ENCODE data around the gene LEO1. TPM values are rescaled to one million over a fixed set of nuclear protein-coding genes. Genes with fewer than 3 reads are reported as not detected.

Gene LEO1
- total RNA-seq, 3 donors from 2014 or later (not counting 1 experiment from before 2014, with no cell fraction given), result 13.2 to 19.5 (median 16.0) TPM

DNA sequence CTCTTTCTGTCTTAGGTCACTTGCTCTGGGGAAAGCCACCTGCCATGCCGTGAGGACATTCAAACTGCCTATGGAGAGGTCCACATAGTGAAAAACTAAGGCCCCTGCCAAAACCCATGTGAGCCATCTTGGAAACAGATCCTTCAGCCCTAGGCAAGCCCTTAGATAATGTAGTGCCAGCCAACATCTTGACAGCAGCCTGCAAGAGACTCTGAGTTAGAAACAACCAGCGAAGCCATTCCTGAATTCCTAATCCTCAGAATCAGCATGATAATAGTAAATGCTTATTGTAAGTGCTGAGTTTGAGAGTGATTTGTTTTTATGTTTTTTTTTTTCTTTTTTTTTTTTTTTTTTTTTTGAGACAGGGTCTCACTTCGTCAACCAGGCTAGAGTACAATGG lies 40.6 kb downstream of the LEO1 start:
- Histone ChIP-seq H3K27me3 (ENCODE audit: control insufficient read depth, insufficient read depth, low read length) (no peaks in the 10 kb centered on the region), H3K27ac (ENCODE audit: low read length) (no peak overlapping the region), H3K36me3 (ENCODE audit: control insufficient read depth, insufficient read depth, low read length) (peaks cover 14% of the 10 kb centered on the region), H3K9me3 (ENCODE audit: control insufficient read depth, insufficient read depth, low read length) (no peaks in the 10 kb centered on the region), H3K4me3 (ENCODE audit: low read length) (no peak overlapping the region), H3K4me1 (ENCODE audit: control insufficient read depth, insufficient read depth, low read length) (peaks cover 1% of the 10 kb centered on the region)
- ATAC-seq (no peak), DNase-seq (no peak)
- H3K4me1 Mint-ChIP-seq, result no peaks in the 10 kb centered on the region
- H3K4me3 Mint-ChIP-seq, result no peak overlapping the region
- no peak overlapping the region for H3K27ac Mint-ChIP-seq
- intact Hi-C loops (cut with micrococcal nuclease), result no loop called here
- H3K9me3 Mint-ChIP-seq, result no peaks in the 10 kb centered on the region
- H3K27me3 Mint-ChIP-seq (ENCODE audit: low read depth in 2 of 2), result no peaks in the 10 kb centered on the region
- no peaks in the 10 kb centered on the region for H3K36me3 Mint-ChIP-seq
- 93% methylated on average over 3 of the region's 3 CpGs for WGBS (ENCODE audit: insufficient coverage)
- TF ChIP-seq, protein P1, sequence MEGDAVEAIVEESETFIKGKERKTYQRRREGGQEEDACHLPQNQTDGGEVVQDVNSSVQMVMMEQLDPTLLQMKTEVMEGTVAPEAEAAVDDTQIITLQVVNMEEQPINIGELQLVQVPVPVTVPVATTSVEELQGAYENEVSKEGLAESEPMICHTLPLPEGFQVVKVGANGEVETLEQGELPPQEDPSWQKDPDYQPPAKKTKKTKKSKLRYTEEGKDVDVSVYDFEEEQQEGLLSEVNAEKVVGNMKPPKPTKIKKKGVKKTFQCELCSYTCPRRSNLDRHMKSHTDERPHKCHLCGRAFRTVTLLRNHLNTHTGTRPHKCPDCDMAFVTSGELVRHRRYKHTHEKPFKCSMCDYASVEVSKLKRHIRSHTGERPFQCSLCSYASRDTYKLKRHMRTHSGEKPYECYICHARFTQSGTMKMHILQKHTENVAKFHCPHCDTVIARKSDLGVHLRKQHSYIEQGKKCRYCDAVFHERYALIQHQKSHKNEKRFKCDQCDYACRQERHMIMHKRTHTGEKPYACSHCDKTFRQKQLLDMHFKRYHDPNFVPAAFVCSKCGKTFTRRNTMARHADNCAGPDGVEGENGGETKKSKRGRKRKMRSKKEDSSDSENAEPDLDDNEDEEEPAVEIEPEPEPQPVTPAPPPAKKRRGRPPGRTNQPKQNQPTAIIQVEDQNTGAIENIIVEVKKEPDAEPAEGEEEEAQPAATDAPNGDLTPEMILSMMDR (IDR thresholded peaks at IDR 0.05), result no peak

DNA sequence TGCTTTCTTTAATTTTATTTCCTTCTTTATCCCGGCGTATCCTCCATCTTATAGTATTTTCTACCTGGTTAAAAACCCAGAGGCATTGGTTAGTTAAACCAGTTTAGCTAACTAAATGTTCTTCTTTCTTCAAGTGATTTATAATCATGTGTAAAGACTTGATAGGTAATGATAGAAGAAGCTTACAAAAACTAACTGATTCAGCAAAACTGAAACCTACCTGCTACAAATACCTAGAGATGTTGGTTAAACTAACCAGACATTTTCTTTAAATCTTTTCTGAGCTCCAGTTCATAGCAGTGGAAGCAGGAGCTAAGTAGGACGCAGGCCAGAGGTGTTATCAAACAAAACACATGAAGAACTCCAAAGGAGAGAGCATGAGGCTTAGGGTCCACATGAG lies 44.8 kb downstream of the LEO1 start:
- TF ChIP-seq, protein P1 (IDR thresholded peaks at IDR 0.05), result no peak
- no peaks in the 10 kb centered on the region for H3K4me1 Mint-ChIP-seq
- Histone ChIP-seq H3K4me1 (ENCODE audit: control insufficient read depth, insufficient read depth, low read length) (no peaks in the 10 kb centered on the region), H3K4me3 (ENCODE audit: low read length) (no peak overlapping the region), H3K9me3 (ENCODE audit: control insufficient read depth, insufficient read depth, low read length) (no peaks in the 10 kb centered on the region), H3K27me3 (ENCODE audit: control insufficient read depth, insufficient read depth, low read length) (no peaks in the 10 kb centered on the region), H3K27ac (ENCODE audit: low read length) (no peak overlapping the region), H3K36me3 (ENCODE audit: control insufficient read depth, insufficient read depth, low read length) (peaks cover 32% of the 10 kb centered on the region)
- DNase-seq (no peak), ATAC-seq (no peak)
- H3K27me3 Mint-ChIP-seq (ENCODE audit: low read depth in 2 of 2), result no peaks in the 10 kb centered on the region
- no peak overlapping the region for H3K4me3 Mint-ChIP-seq
- H3K9me3 Mint-ChIP-seq, result no peaks in the 10 kb centered on the region
- no peaks in the 10 kb centered on the region for H3K36me3 Mint-ChIP-seq
- H3K27ac Mint-ChIP-seq, result peak overlapping the region in 1 of 2 donors; percentile 47
- 98% methylated on average over 3 of the region's 3 CpGs for WGBS (ENCODE audit: insufficient coverage)
- intact Hi-C loops (cut with micrococcal nuclease), result no loop called here

DNA sequence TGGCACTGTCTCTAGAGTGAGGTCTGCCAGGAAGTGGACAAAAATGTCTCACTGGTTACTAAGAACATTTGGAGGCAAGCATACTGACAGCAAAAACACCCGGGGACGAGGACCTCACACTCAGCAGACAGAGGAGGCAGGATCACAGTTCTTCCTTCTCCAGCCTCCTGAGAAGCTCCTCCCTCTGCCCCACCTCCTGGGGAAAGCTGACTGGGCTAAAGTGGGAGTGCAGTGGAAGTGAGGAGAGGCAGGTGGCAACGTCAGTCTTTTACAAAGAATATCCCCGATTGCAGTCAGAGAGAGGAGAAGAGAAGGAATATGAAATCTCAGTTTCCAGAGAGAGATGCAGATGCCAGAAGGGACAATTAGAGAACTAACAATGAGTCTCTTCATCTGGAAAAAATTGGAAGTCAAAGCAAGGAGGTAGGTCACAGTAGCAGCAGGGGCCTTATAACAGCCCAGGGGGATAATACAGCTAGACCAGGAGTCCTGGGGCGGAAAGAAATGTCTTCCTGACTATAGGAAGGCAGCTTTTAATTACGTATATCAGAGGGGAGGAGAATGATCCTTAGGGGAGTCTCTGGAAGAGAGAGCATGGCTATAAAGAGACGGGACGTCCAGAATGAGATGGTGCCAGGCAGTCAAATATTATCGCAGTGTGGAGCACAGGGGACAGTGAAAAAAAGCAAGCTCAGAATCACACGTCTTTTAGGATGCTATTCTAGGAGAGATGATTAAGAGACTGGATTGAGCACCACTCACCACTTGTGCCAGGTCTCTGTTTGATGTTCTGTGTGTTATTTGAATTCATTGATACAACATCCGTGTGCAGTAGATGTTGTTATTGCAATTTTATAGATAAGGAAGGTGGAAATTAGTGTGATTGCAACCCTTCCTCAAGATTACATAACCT lies 47.2 kb downstream of the LEO1 start:
- peaks cover 6% of the 10 kb centered on the region for H3K36me3 Mint-ChIP-seq

More for the DNA sequence above, 47.2 kb downstream of the LEO1 start:
- intact Hi-C loops (cut with micrococcal nuclease), result no loop called here
- Histone ChIP-seq H3K27me3 (ENCODE audit: control insufficient read depth, insufficient read depth, low read length) (no peaks in the 10 kb centered on the region), H3K4me1 (ENCODE audit: control insufficient read depth, insufficient read depth, low read length) (no peaks in the 10 kb centered on the region), H3K4me3 (ENCODE audit: low read length) (no peak overlapping the region), H3K9me3 (ENCODE audit: control insufficient read depth, insufficient read depth, low read length) (no peaks in the 10 kb centered on the region), H3K27ac (ENCODE audit: low read length) (no peak overlapping the region), H3K36me3 (ENCODE audit: control insufficient read depth, insufficient read depth, low read length) (peaks cover 32% of the 10 kb centered on the region)
- H3K27me3 Mint-ChIP-seq (ENCODE audit: low read depth in 2 of 2), result no peaks in the 10 kb centered on the region
- WGBS (ENCODE audit: insufficient coverage), result 96% methylated on average over 10 of the region's 11 CpGs
- H3K27ac Mint-ChIP-seq, result no peak overlapping the region
- no peak for ATAC-seq
- no peak overlapping the region for H3K4me3 Mint-ChIP-seq
- DNase-seq, result no peak
- H3K9me3 Mint-ChIP-seq, result no peaks in the 10 kb centered on the region
- TF ChIP-seq, protein P1 (IDR thresholded peaks at IDR 0.05), result no peak
- H3K4me1 Mint-ChIP-seq, result no peaks in the 10 kb centered on the region

Measured in natural killer cell (primary cell).